Measurements from ENCODE around the gene CLGN. TPM values are rescaled to one million over a fixed set of nuclear protein-coding genes. Genes with fewer than 3 reads are reported as not detected.
A peak's percentile ranks its signal among the peaks of the same experiment; 100 is the strongest.

Gene CLGN
- total and polyA plus RNA-seq, 2 of the 13 experiments (the other 11 are each of a cell fraction or from before 2014, with no cell fraction given): 7.2 to 17.0 TPM

DNA sequence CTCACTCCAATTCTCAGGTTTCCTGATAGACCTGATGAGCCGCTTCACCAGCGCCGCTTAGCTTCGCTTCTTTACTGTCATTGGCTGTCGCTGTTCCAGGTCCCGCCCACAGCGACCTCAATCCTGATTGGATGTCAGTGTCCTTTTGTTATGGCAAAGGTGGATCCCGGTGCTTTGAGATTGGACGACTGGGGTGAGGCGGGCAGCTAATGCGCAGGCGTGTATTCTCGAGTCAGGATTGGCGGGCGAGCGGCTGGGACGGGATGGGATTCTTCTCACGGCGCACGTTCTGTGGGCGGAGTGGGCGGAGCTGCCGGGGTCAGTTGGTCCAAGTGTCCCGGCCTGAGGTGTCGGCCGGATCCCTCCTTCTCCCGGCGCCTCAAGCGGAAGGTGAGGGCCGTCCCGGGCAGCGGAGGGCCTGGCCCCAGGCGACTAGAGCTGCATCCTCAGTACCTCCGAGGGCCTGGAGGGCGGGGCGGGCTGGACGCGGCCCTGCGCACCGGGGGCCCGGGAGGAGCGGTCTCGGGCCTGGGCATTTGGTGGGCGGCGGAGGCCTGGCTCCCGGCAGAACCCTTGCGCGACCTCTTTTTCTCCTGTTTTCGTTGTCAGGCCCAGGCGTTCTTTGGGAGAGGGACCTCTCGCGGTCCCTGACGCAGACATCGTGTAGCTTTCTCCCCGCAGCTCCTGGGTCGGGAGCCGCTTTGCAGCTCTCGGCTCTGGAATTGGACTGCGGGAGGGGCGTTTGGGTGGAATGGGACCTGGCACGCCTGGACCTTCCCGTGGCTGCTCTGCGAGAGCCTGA is 53.9 kb downstream of the CLGN start, which contains the start of gene SCOC (continued):
- TF ChIP-seq, protein P1, sequence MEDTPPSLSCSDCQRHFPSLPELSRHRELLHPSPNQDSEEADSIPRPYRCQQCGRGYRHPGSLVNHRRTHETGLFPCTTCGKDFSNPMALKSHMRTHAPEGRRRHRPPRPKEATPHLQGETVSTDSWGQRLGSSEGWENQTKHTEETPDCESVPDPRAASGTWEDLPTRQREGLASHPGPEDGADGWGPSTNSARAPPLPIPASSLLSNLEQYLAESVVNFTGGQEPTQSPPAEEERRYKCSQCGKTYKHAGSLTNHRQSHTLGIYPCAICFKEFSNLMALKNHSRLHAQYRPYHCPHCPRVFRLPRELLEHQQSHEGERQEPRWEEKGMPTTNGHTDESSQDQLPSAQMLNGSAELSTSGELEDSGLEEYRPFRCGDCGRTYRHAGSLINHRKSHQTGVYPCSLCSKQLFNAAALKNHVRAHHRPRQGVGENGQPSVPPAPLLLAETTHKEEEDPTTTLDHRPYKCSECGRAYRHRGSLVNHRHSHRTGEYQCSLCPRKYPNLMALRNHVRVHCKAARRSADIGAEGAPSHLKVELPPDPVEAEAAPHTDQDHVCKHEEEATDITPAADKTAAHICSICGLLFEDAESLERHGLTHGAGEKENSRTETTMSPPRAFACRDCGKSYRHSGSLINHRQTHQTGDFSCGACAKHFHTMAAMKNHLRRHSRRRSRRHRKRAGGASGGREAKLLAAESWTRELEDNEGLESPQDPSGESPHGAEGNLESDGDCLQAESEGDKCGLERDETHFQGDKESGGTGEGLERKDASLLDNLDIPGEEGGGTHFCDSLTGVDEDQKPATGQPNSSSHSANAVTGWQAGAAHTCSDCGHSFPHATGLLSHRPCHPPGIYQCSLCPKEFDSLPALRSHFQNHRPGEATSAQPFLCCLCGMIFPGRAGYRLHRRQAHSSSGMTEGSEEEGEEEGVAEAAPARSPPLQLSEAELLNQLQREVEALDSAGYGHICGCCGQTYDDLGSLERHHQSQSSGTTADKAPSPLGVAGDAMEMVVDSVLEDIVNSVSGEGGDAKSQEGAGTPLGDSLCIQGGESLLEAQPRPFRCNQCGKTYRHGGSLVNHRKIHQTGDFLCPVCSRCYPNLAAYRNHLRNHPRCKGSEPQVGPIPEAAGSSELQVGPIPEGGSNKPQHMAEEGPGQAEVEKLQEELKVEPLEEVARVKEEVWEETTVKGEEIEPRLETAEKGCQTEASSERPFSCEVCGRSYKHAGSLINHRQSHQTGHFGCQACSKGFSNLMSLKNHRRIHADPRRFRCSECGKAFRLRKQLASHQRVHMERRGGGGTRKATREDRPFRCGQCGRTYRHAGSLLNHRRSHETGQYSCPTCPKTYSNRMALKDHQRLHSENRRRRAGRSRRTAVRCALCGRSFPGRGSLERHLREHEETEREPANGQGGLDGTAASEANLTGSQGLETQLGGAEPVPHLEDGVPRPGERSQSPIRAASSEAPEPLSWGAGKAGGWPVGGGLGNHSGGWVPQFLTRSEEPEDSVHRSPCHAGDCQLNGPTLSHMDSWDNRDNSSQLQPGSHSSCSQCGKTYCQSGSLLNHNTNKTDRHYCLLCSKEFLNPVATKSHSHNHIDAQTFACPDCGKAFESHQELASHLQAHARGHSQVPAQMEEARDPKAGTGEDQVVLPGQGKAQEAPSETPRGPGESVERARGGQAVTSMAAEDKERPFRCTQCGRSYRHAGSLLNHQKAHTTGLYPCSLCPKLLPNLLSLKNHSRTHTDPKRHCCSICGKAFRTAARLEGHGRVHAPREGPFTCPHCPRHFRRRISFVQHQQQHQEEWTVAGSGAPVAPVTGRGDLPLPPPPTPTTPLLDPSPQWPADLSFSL (CRISPR knock-in tag; IDR thresholded peaks at IDR 0.05): 0 out of 2 replicates have a peak, but pooled peaks have one; percentile 33
- TF ChIP-seq GATA4 (IDR thresholded peaks at IDR 0.05; ENCODE audit: borderline replicate concordance, low read depth): peak; percentile 39; the same call in 1 of the 2 replicates
- TF ChIP-seq TBX2 (CRISPR knock-in tag; IDR thresholded peaks at IDR 0.05; ENCODE audit: borderline replicate concordance): peak; percentile 90; the same call in 1 of the 2 replicates
- no peak for TF ChIP-seq RAD51 (IDR thresholded peaks at IDR 0.05; ENCODE audit: borderline replicate concordance)
- TF ChIP-seq CEBPG (CRISPR knock-in tag; IDR thresholded peaks at IDR 0.05): 0 out of 2 replicates have a peak, but pooled peaks have one; percentile 12
- TF ChIP-seq GABPA (IDR thresholded peaks at IDR 0.05; ENCODE audit: low read depth, low read length): 0 out of 2 replicates have a peak, but pooled peaks have one; percentile 7
- peak; percentile 35; the same call in 1 of the 2 replicates for TF ChIP-seq GABPA (CRISPR knock-in tag; IDR thresholded peaks at IDR 0.05; ENCODE audit: low read depth)
- TF ChIP-seq, protein P2, sequence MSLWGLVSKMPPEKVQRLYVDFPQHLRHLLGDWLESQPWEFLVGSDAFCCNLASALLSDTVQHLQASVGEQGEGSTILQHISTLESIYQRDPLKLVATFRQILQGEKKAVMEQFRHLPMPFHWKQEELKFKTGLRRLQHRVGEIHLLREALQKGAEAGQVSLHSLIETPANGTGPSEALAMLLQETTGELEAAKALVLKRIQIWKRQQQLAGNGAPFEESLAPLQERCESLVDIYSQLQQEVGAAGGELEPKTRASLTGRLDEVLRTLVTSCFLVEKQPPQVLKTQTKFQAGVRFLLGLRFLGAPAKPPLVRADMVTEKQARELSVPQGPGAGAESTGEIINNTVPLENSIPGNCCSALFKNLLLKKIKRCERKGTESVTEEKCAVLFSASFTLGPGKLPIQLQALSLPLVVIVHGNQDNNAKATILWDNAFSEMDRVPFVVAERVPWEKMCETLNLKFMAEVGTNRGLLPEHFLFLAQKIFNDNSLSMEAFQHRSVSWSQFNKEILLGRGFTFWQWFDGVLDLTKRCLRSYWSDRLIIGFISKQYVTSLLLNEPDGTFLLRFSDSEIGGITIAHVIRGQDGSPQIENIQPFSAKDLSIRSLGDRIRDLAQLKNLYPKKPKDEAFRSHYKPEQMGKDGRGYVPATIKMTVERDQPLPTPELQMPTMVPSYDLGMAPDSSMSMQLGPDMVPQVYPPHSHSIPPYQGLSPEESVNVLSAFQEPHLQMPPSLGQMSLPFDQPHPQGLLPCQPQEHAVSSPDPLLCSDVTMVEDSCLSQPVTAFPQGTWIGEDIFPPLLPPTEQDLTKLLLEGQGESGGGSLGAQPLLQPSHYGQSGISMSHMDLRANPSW (CRISPR knock-in tag; IDR thresholded peaks at IDR 0.05; ENCODE audit: borderline replicate concordance): no peak
- peak; percentile 83 for TF ChIP-seq ZNF350 (CRISPR knock-in tag; IDR thresholded peaks at IDR 0.05; ENCODE audit: borderline replicate concordance, low read depth)
- TF ChIP-seq GATAD1 (CRISPR knock-in tag; IDR thresholded peaks at IDR 0.05): peak; percentile 77
- peak; percentile 35; the same call in 1 of the 2 replicates for TF ChIP-seq ZNF263 (CRISPR knock-in tag; IDR thresholded peaks at IDR 0.05)
- TF ChIP-seq MTA3 (CRISPR knock-in tag; IDR thresholded peaks at IDR 0.05): no peak
- TF ChIP-seq SAP130 (CRISPR knock-in tag; IDR thresholded peaks at IDR 0.05; ENCODE audit: low read depth): peak; percentile 87
- peak; percentile 88 for TF ChIP-seq NKX3-1 (CRISPR knock-in tag; IDR thresholded peaks at IDR 0.05)
- TF ChIP-seq, protein P3, sequence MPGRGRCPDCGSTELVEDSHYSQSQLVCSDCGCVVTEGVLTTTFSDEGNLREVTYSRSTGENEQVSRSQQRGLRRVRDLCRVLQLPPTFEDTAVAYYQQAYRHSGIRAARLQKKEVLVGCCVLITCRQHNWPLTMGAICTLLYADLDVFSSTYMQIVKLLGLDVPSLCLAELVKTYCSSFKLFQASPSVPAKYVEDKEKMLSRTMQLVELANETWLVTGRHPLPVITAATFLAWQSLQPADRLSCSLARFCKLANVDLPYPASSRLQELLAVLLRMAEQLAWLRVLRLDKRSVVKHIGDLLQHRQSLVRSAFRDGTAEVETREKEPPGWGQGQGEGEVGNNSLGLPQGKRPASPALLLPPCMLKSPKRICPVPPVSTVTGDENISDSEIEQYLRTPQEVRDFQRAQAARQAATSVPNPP (CRISPR knock-in tag; IDR thresholded peaks at IDR 0.05): no peak
- no peak for TF ChIP-seq NPAS2 (CRISPR knock-in tag; IDR thresholded peaks at IDR 0.05; ENCODE audit: borderline replicate concordance)
- TF ChIP-seq, protein P4, sequence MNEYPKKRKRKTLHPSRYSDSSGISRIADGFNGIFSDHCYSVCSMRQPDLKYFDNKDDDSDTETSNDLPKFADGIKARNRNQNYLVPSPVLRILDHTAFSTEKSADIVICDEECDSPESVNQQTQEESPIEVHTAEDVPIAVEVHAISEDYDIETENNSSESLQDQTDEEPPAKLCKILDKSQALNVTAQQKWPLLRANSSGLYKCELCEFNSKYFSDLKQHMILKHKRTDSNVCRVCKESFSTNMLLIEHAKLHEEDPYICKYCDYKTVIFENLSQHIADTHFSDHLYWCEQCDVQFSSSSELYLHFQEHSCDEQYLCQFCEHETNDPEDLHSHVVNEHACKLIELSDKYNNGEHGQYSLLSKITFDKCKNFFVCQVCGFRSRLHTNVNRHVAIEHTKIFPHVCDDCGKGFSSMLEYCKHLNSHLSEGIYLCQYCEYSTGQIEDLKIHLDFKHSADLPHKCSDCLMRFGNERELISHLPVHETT (CRISPR knock-in tag; conservative IDR thresholded peaks at IDR 0.05): no peak
